Measurements from ENCODE around the gene VAV2.

- TF ChIP-seq CTCF (IDR thresholded peaks at IDR 0.05) (no peak), POLR2AphosphoS5 (IDR thresholded peaks at IDR 0.05) (no peak), POLR2A (IDR thresholded peaks at IDR 0.05) (no peak)
These were observed 9.0 kb downstream of the VAV2 start for GRCh38 chr9:133982971-133983720.

All from breast epithelium (tissue), 3 donors.